Ovary (tissue), 9 donors: ENCODE data around the gene OR51F2. TPM values are rescaled to one million over a fixed set of nuclear protein-coding genes. Genes with fewer than 3 reads are reported as not detected.

ENCODE experiments used
- DNase-seq, 5 donors: peaks; one replicate each; pipeline ENCODE4 v3.0.0-alpha.2; 2019 to 2020
- H3K27ac ChIP-seq, 2 donors: fragments of 200-600 bp; one replicate each; pipeline versions ENCODE4 v1.5.1 to v1.8.0; 2019 to 2022
- H3K27me3 ChIP-seq: fragments of 200-600 bp; one replicate; pipeline ENCODE4 v1.8.0; 2022
- H3K36me3 ChIP-seq: fragments of 200-600 bp; sonication (generic); one replicate; pipeline ENCODE4 v1.5.1; 2019
- H3K4me1 ChIP-seq: one replicate; pipeline ENCODE4 v1.8.1; 2013; ENCODE audit warnings: mild to moderate bottlenecking, moderate library complexity; ENCODE audit not compliant: insufficient read depth
- H3K4me3 ChIP-seq: fragments of 200-600 bp; sonication (generic); one replicate; pipeline ENCODE4 v1.5.1; 2017
- H3K9me3 ChIP-seq, 2 donors: fragments of 200-600 bp in 1 of 2; sonication (generic) in 1 of 2; one replicate each; pipeline versions ENCODE4 v1.5.1 to v1.8.1; 2013 to 2019; ENCODE audit warnings: mild to moderate bottlenecking in 1 of 2, moderate library complexity in 1 of 2
- EP300 ChIP-seq: sonication (generic); formaldehyde crosslinking; IDR thresholded peaks from one replicate; pipeline ENCODE4 v1.6.1; 2017; ENCODE audit warnings: antibody characterized with exemption
- POLR2A ChIP-seq: fragments of 450-650 bp; IDR thresholded peaks from one replicate; pipeline ENCODE4 v1.6.1; 2017; ENCODE audit warnings: antibody characterized with exemption, mild to moderate bottlenecking, moderate library complexity
- WGBS, 3 donors: extraction: QIAGEN DNeasy Blood & Tissue Kit in 1 of 3; methylation state at CpG; one replicate each; pipeline versions ENCODE4 v1.1.5 to v1.1.7; 2013 to 2017; 5-methylcytosine and 5-hydroxymethylcytosine counted together
- intact Hi-C, 4 donors: fragments of 100-400 bp; cut with DNase I; formaldehyde crosslinking; loops; one replicate each; pipeline versions ENCODE4 v1.11.0 to v1.15.1; 2022 to 2023
- polyA plus RNA-seq, 2 donors: library from polyadenylated mRNA; stranded (reverse); fragments of 200-250 nt in 1 of 2; fragments of 350-450 nt in 1 of 2; fragmentation: Illumina TruSeq in 1 of 2; extraction: RNeasy Lipid Tissue Mini Kit (QIAGEN cat#74804) in 1 of 2; gene quantifications; one replicate each; pipeline ENCODE4 v1.2.3, GENCODE V29; 2013 to 2014
- total RNA-seq, 7 donors: library from RNA; depleted of rRNA in 2 of 7; stranded (reverse); fragments of >200 nt in 2 of 7; fragmentation: NEBNext Ultra II Directional in 3 of 7; extraction: Animal tissue kit (Norgen Biotek cat#: 25700) in 3 of 7; gene quantifications; one replicate each; pipeline versions ENCODE4 v1.1.0 to v1.2.4, GENCODE V29; 2016 to 2023
- TF ChIP-seq, protein P1 (sequence below), 3 donors: fragments of 450-650 bp in 2 of 3; fragments of 200-600 bp in 1 of 3; IDR thresholded peaks; one replicate each; pipeline versions ENCODE4 v1.5.1 to v1.8.0; 2016 to 2022; ENCODE audit warnings: antibody characterized with exemption in 3 of 3, mild to moderate bottlenecking in 1 of 3
- donor health status: DM: no; HTN: no; CAD: no; lungs with moderate emphysema.
- donor health status: DM: no; HTN: no; CAD: no.
- donor health status: Bipolar disorder and iron deficiency.
- donor health status: DM: yes; HTN: yes; CAD: no.
- donor health status: DM: no; HTN: no; CAD: no.
- donor health status: DM: yes; HTN: yes; CAD: no.

OR51F2 gene
- total and polyA plus RNA-seq, 9 donors: not detected

DNA sequence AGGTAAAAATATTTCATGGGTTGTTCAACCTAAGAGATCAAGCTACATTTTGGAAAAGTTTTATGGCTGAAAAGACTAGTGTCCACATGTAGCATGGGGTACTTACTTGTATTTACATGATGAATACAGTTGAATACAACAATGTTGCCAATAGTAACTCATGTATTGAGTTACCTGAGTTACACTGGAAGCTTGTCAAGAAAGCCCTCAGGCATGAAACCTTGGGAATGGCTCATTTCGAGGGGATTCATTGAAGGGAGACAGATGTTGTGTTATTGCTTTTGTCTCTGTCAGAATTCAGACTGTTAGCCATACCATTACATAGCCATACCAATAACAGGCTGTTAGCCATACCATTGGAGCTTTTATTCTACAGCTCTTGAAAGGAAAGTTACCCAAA, 9.2 kb downstream of the OR51F2 start:
- H3K36me3 ChIP-seq: no peaks in the 10 kb centered on the region
- H3K27ac ChIP-seq: no peak overlapping the region
- H3K4me3 ChIP-seq: no peak overlapping the region
- H3K27me3 ChIP-seq: no peaks in the 10 kb centered on the region
- TF ChIP-seq POLR2A: no peak
- TF ChIP-seq, protein P1, sequence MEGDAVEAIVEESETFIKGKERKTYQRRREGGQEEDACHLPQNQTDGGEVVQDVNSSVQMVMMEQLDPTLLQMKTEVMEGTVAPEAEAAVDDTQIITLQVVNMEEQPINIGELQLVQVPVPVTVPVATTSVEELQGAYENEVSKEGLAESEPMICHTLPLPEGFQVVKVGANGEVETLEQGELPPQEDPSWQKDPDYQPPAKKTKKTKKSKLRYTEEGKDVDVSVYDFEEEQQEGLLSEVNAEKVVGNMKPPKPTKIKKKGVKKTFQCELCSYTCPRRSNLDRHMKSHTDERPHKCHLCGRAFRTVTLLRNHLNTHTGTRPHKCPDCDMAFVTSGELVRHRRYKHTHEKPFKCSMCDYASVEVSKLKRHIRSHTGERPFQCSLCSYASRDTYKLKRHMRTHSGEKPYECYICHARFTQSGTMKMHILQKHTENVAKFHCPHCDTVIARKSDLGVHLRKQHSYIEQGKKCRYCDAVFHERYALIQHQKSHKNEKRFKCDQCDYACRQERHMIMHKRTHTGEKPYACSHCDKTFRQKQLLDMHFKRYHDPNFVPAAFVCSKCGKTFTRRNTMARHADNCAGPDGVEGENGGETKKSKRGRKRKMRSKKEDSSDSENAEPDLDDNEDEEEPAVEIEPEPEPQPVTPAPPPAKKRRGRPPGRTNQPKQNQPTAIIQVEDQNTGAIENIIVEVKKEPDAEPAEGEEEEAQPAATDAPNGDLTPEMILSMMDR (IDR thresholded peaks at IDR 0.05): no peak
- no peak for TF ChIP-seq EP300
- DNase-seq: no peak
- intact Hi-C loops: no loop called here
- no peaks in the 10 kb centered on the region for H3K9me3 ChIP-seq
- H3K4me1 ChIP-seq: no peaks in the 10 kb centered on the region
- WGBS, 3 donors: 60 to 67% (median 64%) methylated on average over 1 of the region's 1 CpG

- Histone ChIP-seq H3K27ac (no peak overlapping the region), H3K36me3 (no peaks in the 10 kb centered on the region), H3K4me3 (no peak overlapping the region), H3K4me1 (no peaks in the 10 kb centered on the region), H3K27me3 (no peaks in the 10 kb centered on the region), H3K9me3 (no peaks in the 10 kb centered on the region)
- TF ChIP-seq, protein P1 (IDR thresholded peaks at IDR 0.05): no peak
- TF ChIP-seq EP300 (no peak), POLR2A (no peak)
- DNase-seq: no peak
- intact Hi-C loops: no loop called here
- 49 to 74% (median 71%) methylated on average over 2 of the region's 2 CpGs for WGBS, 3 donors
Observed at GRCh38 chr11:4830909-4831308, 9.8 kb downstream of the OR51F2 start.

DNA sequence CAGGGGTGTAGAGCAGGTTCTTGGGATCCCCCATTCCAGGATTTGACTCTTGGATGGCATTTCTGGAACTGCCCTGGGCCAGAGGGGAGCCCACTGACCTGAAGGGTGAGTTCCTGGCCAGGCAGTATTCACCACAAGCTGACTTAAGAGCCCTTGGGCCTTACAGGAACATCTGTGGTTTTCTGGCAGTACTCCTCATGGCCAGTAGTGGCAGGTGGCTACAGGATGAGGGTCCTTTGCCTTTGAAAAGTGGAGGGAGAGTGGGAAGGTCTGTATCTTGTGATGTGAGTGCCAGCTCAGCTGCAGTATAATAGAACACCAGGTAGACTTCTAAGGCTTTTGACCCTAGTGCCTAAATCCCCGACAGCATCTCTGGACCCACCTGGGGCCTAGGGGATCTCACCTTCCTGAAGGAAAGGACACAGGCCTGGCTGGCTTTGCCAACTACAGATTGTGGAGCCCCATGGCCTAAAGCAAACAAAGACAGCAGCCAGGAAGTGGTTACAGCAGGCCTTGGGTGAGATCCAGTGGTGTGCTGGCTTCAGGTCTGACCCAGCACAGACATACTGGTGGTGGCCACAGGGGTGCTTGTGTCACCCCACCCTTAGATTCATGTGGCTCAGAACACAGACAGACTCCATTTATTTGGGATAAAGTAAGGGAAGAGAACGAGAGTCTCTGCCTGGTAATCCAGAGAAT, 18.9 kb downstream of the OR51F2 start:
- no peak overlapping the region for H3K27ac ChIP-seq
- DNase-seq: no peak
- H3K4me3 ChIP-seq: no peak overlapping the region
- WGBS, 3 donors: 91 to 93% (median 92%) methylated on average over 2 of the region's 2 CpGs
- no peaks in the 10 kb centered on the region for H3K4me1 ChIP-seq
- TF ChIP-seq, protein P1 (IDR thresholded peaks at IDR 0.05): no peak
- TF ChIP-seq EP300: no peak
- no peak for TF ChIP-seq POLR2A
- H3K27me3 ChIP-seq: no peaks in the 10 kb centered on the region
- no peaks in the 10 kb centered on the region for H3K9me3 ChIP-seq
- intact Hi-C loops: no loop called here
- no peaks in the 10 kb centered on the region for H3K36me3 ChIP-seq

- Histone ChIP-seq H3K36me3 (no peaks in the 10 kb centered on the region), H3K27me3 (no peaks in the 10 kb centered on the region), H3K9me3 (no peaks in the 10 kb centered on the region), H3K4me3 (no peak within 1 kb of the TSS), H3K27ac (no peak within 1 kb of the TSS), H3K4me1 (no peaks in the 10 kb centered on the region)
- TF ChIP-seq, protein P1 (IDR thresholded peaks at IDR 0.05): no peak
- TF ChIP-seq POLR2A (no peak), EP300 (no peak)
- 42 to 52% (median 45%) methylated on average over 9 of the region's 9 CpGs for WGBS, 3 donors
- intact Hi-C loops: no loop called here
- no peak for DNase-seq
Observed at GRCh38 chr11:4848908-4849532, 27.9 kb downstream of the OR51F2 start, which contains the start of gene OR51S1. TSS of gene OR51S1 (minus strand) at chr11:4849208. CDS start at chr11:4849208, 0 bp downstream.
